NOMO-1 (cell line): Measurements from ENCODE around the gene GPR152.
"Not testable (repeated sequence)": the region's sequence is repeated elsewhere in the genome, so short reads cannot be mapped to it uniquely, and the experiment has no call there.

ENCODE experiments used
- DNase-seq, 2 experiments: peaks; one replicate each; lab custom pipeline; 2025; ENCODE audit not compliant: unreplicated experiment in 2 of 2; lab: John Stamatoyannopoulos, UW

Gene GPR152

GRCh38 chr11:67466962-67467771 is 14.6 kb upstream of the GPR152 start:
- DNase-seq: no peak

GRCh38 chr11:67466367-67466766 is 13.8 kb upstream of the GPR152 start:
- DNase-seq: no peak

- DNase-seq: not testable (repeated sequence)
Observed at GRCh38 chr11:67465530-67465929, 13.0 kb upstream of the GPR152 start.

GRCh38 chr11:67465189-67465510 is 12.6 kb upstream of the GPR152 start:
- DNase-seq: no peak

- peak; percentile 92 to 93 for DNase-seq
Observed at GRCh38 chr11:67464411-67465188, 12.1 kb upstream of the GPR152 start.

- peak; percentile 78 to 92 for DNase-seq
Observed at GRCh38 chr11:67463680-67464410, 11.3 kb upstream of the GPR152 start.

GRCh38 chr11:67463186-67463585 is 10.7 kb upstream of the GPR152 start:
- DNase-seq: no peak

- DNase-seq: no peak
Observed at GRCh38 chr11:67458266-67458665, 5.7 kb upstream of the GPR152 start.

GRCh38 chr11:67457453-67457852 is 4.9 kb upstream of the GPR152 start:
- no peak for DNase-seq

- no peak for DNase-seq
Observed at GRCh38 chr11:67456068-67456705, 3.7 kb upstream of the GPR152 start.

GRCh38 chr11:67455054-67455453 is 2.5 kb upstream of the GPR152 start, which contains the start of gene CABP4:
Gene CABP4, plus strand, starts transcription at chr11:67455354. Its CDS starts 70 bp downstream, at chr11:67455424.
- no peak for DNase-seq

- no peak for DNase-seq
Observed at GRCh38 chr11:67453816-67454732, 1.5 kb upstream of the GPR152 start.

- no peak for DNase-seq
Observed at GRCh38 chr11:67451658-67451976, 912 bp downstream of the GPR152 start.

- DNase-seq: no peak
Observed at GRCh38 chr11:67450796-67451657, 1.5 kb downstream of the GPR152 start.

GRCh38 chr11:67449116-67449844 is 3.2 kb downstream of the GPR152 start:
- peak; percentile 9 to 26 for DNase-seq

GRCh38 chr11:67448220-67448609 is 4.3 kb downstream of the GPR152 start:
- DNase-seq: no peak

- DNase-seq: no peak
Observed at GRCh38 chr11:67445515-67445914, 7.0 kb downstream of the GPR152 start.
